A549 (cell line): ENCODE data around the gene PIGU. TPM values are rescaled to one million over a fixed set of nuclear protein-coding genes. Genes with fewer than 3 reads are reported as not detected.

ENCODE experiments used
- ATAC-seq, 2 experiments: fragments of 200-7000 bp in 1 of 2; fragments of >200 bp in 1 of 2; cut with Nextera tagmentation in 1 of 2; cut with Tn5 transposase in 1 of 2; 3 replicates each; pipeline versions ENCODE4 v1.8.0 to v1.9.1; 2018 to 2020; ENCODE audit warnings: mild to moderate bottlenecking in 1 of 2, moderate library complexity in 1 of 2
- CTCF ChIA-PET: fragments of 300-600 bp; sonication (Branson Sonifier 250); formaldehyde crosslinking; extraction: SDS; loops from one replicate; lab custom pipeline; 2021; ENCODE audit warnings: antibody characterized with exemption, inconsistent platforms; lab: Yijun Ruan, JAX
- POLR2A ChIA-PET: fragments of 350-600 bp; formaldehyde crosslinking; extraction: SDS; loops from one replicate; lab custom pipeline; 2021; ENCODE audit warnings: antibody characterized with exemption, inconsistent platforms; lab: Yijun Ruan, JAX
- DNase-seq, 2 experiments: peaks; one replicate each; pipeline versions ENCODE4 v3.0.0 to v3.0.0-alpha.2; 2011 to 2016; ENCODE audit warnings: low read depth in 1 of 2, low spot score in 1 of 2
- FAIRE-seq: peaks from 2 replicates; lab custom pipeline; 2011; peaks lifted over from hg19 to GRCh38; lab: Jason Lieb, UNC
- H3K27ac ChIP-seq, 2 experiments: fragments of >200 bp; sonication (Bioruptor Twin); formaldehyde crosslinking; 3 replicates each; pipeline ENCODE4 v1.5.1; 2016 to 2017
- H3K4me1 ChIP-seq: fragments of >200 bp; sonication (Bioruptor Twin); formaldehyde crosslinking; 3 replicates; pipeline ENCODE4 v1.6.1; 2016
- H3K4me2 ChIP-seq: fragments of >200 bp; sonication (Bioruptor Twin); formaldehyde crosslinking; 3 replicates; pipeline ENCODE4 v1.6.1; 2016
- H3K4me3 ChIP-seq: fragments of >200 bp; sonication (Bioruptor Twin); formaldehyde crosslinking; 3 replicates; pipeline ENCODE4 v1.5.1; 2016
- H3K9me3 ChIP-seq: fragments of >200 bp; sonication (Bioruptor Twin); formaldehyde crosslinking; 3 replicates; pipeline ENCODE4 v1.6.1; 2016
- CBX2 ChIP-seq: fragments of 200-600 bp; sonication (generic); IDR thresholded peaks from 2 replicates; pipeline ENCODE4 v1.6.1; 2016; ENCODE audit warnings: low read depth, mild to moderate bottlenecking, borderline replicate concordance
- CBX8 ChIP-seq: fragments of 200-600 bp; sonication (generic); IDR thresholded peaks from 2 replicates; pipeline ENCODE4 v1.6.1; 2016
- CHD2 ChIP-seq: fragments of 150-350 bp; IDR thresholded peaks from 2 replicates; pipeline ENCODE4 v1.6.1; 2014; ENCODE audit warnings: low read length; ENCODE audit not compliant: partially characterized antibody
- CHD4 ChIP-seq: fragments of 200-600 bp; sonication (generic); IDR thresholded peaks from 2 replicates; pipeline ENCODE4 v1.6.1; 2016; ENCODE audit warnings: antibody characterized with exemption, mild to moderate bottlenecking, borderline replicate concordance
- CTCF ChIP-seq: fragments of >200 bp; sonication (Bioruptor Twin); formaldehyde crosslinking; IDR thresholded peaks from 3 replicates; pipeline ENCODE4 v1.5.1; 2016
- EHF ChIP-seq: fragments of 250-450 bp; sonication (Bioruptor Pico); IDR thresholded peaks from 2 replicates; pipeline ENCODE4 v1.5.0; 2020; ENCODE audit warnings: mild to moderate bottlenecking
- HES2 ChIP-seq: fragments of >200 bp; sonication (Bioruptor Twin); formaldehyde crosslinking; IDR thresholded peaks from 2 replicates; pipeline ENCODE4 v1.6.1; 2016
- HMGXB4 ChIP-seq: fragments of 250-450 bp; sonication (Bioruptor Pico); IDR thresholded peaks from 2 replicates; pipeline ENCODE4 v1.5.0; 2021; ENCODE audit warnings: mild to moderate bottlenecking, moderate library complexity, borderline replicate concordance
- KDM5A ChIP-seq: fragments of 200-600 bp; sonication (generic); IDR thresholded peaks from 2 replicates; pipeline ENCODE4 v1.6.1; 2016; ENCODE audit warnings: antibody characterized with exemption, mild to moderate bottlenecking
- MAX ChIP-seq: IDR thresholded peaks from 2 replicates; pipeline ENCODE4 v1.6.1; 2012
- NFE2L2 ChIP-seq: fragments of 150-350 bp; conservative IDR thresholded peaks from 2 replicates; pipeline ENCODE4 v1.6.1; 2014; ENCODE audit warnings: low read length
- PBX3 ChIP-seq: IDR thresholded peaks from 2 replicates; pipeline ENCODE4 v1.6.1; 2012
- PHF8 ChIP-seq: fragments of 200-600 bp; sonication (generic); IDR thresholded peaks from 2 replicates; pipeline ENCODE4 v1.6.1; 2016; ENCODE audit warnings: low read depth, mild to moderate bottlenecking, antibody characterized with exemption, moderate library complexity, borderline replicate concordance
- POLR2A ChIP-seq: IDR thresholded peaks from 2 replicates; pipeline ENCODE4 v1.6.1; 2012; ENCODE audit warnings: mild to moderate bottlenecking, low read length
- REST ChIP-seq: fragments of 200-600 bp; sonication (generic); IDR thresholded peaks from 2 replicates; pipeline ENCODE4 v1.6.1; 2016; ENCODE audit warnings: antibody characterized with exemption, mild to moderate bottlenecking, moderate library complexity
- SREBF2 ChIP-seq: fragments of 450-650 bp; IDR thresholded peaks from 2 replicates; pipeline ENCODE4 v1.6.1; 2014; ENCODE audit warnings: mild to moderate bottlenecking, moderate library complexity
- TFCP2L1 ChIP-seq: fragments of 250-450 bp; sonication (Bioruptor Pico); IDR thresholded peaks from 2 replicates; pipeline ENCODE4 v1.5.0; 2021; ENCODE audit warnings: mild to moderate bottlenecking
- TP53 ChIP-seq: fragments of 250-450 bp; sonication (Bioruptor Pico); IDR thresholded peaks from 2 replicates; pipeline ENCODE4 v1.5.0; 2021; ENCODE audit warnings: mild to moderate bottlenecking, moderate library complexity
- ZFP36 ChIP-seq: fragments of 450-650 bp; IDR thresholded peaks from 2 replicates; pipeline ENCODE4 v1.6.1; 2014; ENCODE audit warnings: borderline replicate concordance; ENCODE audit not compliant: partially characterized antibody
- ZNF302 ChIP-seq: fragments of 250-450 bp; sonication (Bioruptor Pico); IDR thresholded peaks from 2 replicates; pipeline ENCODE4 v1.9.0; 2021; ENCODE audit warnings: inconsistent platforms, mild to moderate bottlenecking, moderate library complexity
- WGBS: methylation state at CpG from one replicate; pipeline ENCODE4 v1.1.6; 2017; ENCODE audit errors: missing lambda C conversion rate; 5-methylcytosine and 5-hydroxymethylcytosine counted together
- polyA plus RNA-seq, 4 experiments: library from polyadenylated mRNA; depleted of rRNA in 3 of 4; stranded (reverse); fragments of >200 nt; fragmentation: RNase III in 1 of 4; extraction: RNeasy Plus Mini Kit Qiagen cat#74134 plus additional on column Dnase treatment in 1 of 4; gene quantifications; 2 replicates in 3 of 4; 3 replicates in 1 of 4; pipeline ENCODE4 v1.2.3, GENCODE V29; 2011 to 2017

The PIGU gene
- polyA plus RNA-seq, 2 of the 4 experiments (the other 2 are of a cell fraction) = 27.8 to 103 TPM

- H3K9me3 ChIP-seq = no peaks in the 10 kb centered on the region
- WGBS = 77% methylated on average over 2 of the region's 2 CpGs
- POLR2A ChIA-PET = no interaction called here
Observed at GRCh38 chr20:34569598-34569997, 107.3 kb downstream of the PIGU start.

GRCh38 chr20:34567892-34568865 lies 108.7 kb downstream of the PIGU start:
- TF ChIP-seq SREBF2 (no peak), KDM5A (no peak), NFE2L2 (no peak), PHF8 (no peak), TP53 (CRISPR knock-in tag) (no peak), POLR2A (no peak), TFCP2L1 (CRISPR knock-in tag) (no peak), CHD4 (no peak), CBX8 (no peak), HMGXB4 (CRISPR knock-in tag) (no peak), REST (no peak), CHD2 (no peak)
- ATAC-seq (no peak), FAIRE-seq (no peak), DNase-seq (no peak)
- Histone ChIP-seq H3K4me3 (no peak overlapping the region), H3K9me3 (no peaks in the 10 kb centered on the region), H3K4me2 (no peak overlapping the region), H3K27ac (no peak overlapping the region), H3K4me1 (no peaks in the 10 kb centered on the region)
- 91% methylated on average over 14 of the region's 15 CpGs for WGBS
- POLR2A ChIA-PET = no interaction called here
- CTCF ChIA-PET = interaction anchor here (0.8 to 4.5 kb wide), 8 partner anchors 9 to 256 kb away, joined by 3 to 26 read pairs (median 4); partner anchors contain the start of gene MAP1LC3A

More at GRCh38 chr20:34569598-34569997, 107.3 kb downstream of the PIGU start:
- Histone ChIP-seq H3K27ac (no peak overlapping the region), H3K4me3 (no peak overlapping the region), H3K4me1 (no peaks in the 10 kb centered on the region)
- ATAC-seq = no peak
- no peak for FAIRE-seq
- no peak for TF ChIP-seq CTCF
- TF ChIP-seq TP53 (CRISPR knock-in tag) = no peak
- TF ChIP-seq CBX2 = no peak
- no peak for TF ChIP-seq EHF
- TF ChIP-seq ZNF302 (CRISPR knock-in tag) = no peak
- TF ChIP-seq PBX3 = no peak
- TF ChIP-seq ZFP36 = no peak
- TF ChIP-seq MAX = no peak
- no peak for TF ChIP-seq KDM5A
- no peak for TF ChIP-seq HES2
- TF ChIP-seq, all 56 proteins: peak for 0
- no peak for DNase-seq
- no peak overlapping the region for H3K4me2 ChIP-seq
- CTCF ChIA-PET = interaction anchor here (0.6 to 1.8 kb wide), 6 partner anchors 10 to 599 kb away, joined by 3 to 4 read pairs (median 3); no protein-coding TSS in a partner anchor
